ENCODE data around the gene FOXP1.

- no peak for TF ChIP-seq ZFP30 (CRISPR knock-in tag; IDR thresholded peaks at IDR 0.05)
- no peak for TF ChIP-seq CREB5 (CRISPR knock-in tag; IDR thresholded peaks at IDR 0.05; ENCODE audit: low read depth)
- TF ChIP-seq SNAI2 (CRISPR knock-in tag; IDR thresholded peaks at IDR 0.05), result no peak
- no peak for TF ChIP-seq ESRRG (CRISPR knock-in tag; IDR thresholded peaks at IDR 0.05)
- TF ChIP-seq TCF4 (CRISPR knock-in tag; IDR thresholded peaks at IDR 0.05; ENCODE audit: borderline replicate concordance), result no peak
- TF ChIP-seq TSHZ2 (CRISPR knock-in tag; IDR thresholded peaks at IDR 0.05), result no peak
- no peak for TF ChIP-seq PATZ1 (CRISPR knock-in tag; IDR thresholded peaks at IDR 0.05; ENCODE audit: borderline replicate concordance)
- TF ChIP-seq POU6F1 (CRISPR knock-in tag; IDR thresholded peaks at IDR 0.05; ENCODE audit: borderline replicate concordance, low read depth), result no peak
- no peak for TF ChIP-seq ZC3H10 (CRISPR knock-in tag; IDR thresholded peaks at IDR 0.05)
- TF ChIP-seq ISL1 (CRISPR knock-in tag; IDR thresholded peaks at IDR 0.05), result no peak
- no peak for TF ChIP-seq ARNTL (CRISPR knock-in tag; IDR thresholded peaks at IDR 0.05; ENCODE audit: borderline replicate concordance, low read depth)
- no peak for TF ChIP-seq CSDC2 (CRISPR knock-in tag; IDR thresholded peaks at IDR 0.05)
Measured at GRCh38 chr3:71231680-71232079, 351.8 kb downstream of the FOXP1 start.

All from SK-N-SH treated with all-trans-retinoic acid at 6 μM for 48 hours (cell line).